ENCODE measurements around the gene CDH1.
A peak's percentile ranks its signal among the peaks of the same experiment; 100 is the strongest.
"Not testable (repeated sequence)": the region's sequence is repeated elsewhere in the genome, so short reads cannot be mapped to it uniquely, and the experiment has no call there.

Gene CDH1

GRCh38 chr16:68790944-68791343 is 53.9 kb downstream of the CDH1 start:
- no peak for DNase-seq (ENCODE audit: low read depth)

- DNase-seq (ENCODE audit: low read depth): peak; percentile 34
These were observed 55.6 kb downstream of the CDH1 start for GRCh38 chr16:68792465-68793324.

- DNase-seq (ENCODE audit: low read depth): no peak
These were observed 56.3 kb downstream of the CDH1 start for GRCh38 chr16:68793401-68793857.

- no peak for DNase-seq (ENCODE audit: low read depth)
These were observed 61.3 kb downstream of the CDH1 start for GRCh38 chr16:68798398-68798797.

DNA sequence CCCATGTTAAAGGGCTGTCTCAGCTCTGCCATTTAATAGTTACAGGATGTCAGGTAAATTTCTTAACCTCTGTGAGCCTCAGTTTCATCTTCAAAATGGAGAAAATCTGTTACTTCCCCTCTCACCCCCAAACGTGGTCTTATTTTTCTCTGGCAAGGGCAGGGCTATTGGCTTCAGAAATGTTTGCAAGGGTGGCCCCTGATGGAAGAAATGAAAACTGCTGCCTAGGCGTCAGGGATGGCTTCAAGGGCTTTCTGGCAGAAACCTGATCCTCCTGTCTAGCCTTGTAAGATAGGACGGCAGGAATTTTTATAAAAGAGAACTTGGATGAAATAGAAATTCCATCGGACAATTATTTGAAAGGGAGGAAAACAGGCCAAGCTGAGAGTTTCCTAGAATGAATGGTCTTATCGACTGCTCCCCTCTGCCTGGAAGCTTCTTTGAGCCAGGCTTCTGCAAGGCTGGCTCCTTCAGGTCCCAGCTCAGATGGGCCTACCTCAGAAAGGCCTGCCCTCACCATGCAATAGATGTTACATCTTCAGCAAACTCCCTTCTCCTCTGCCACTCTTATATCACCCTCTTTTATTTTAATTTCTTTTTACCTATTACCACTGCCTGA is 63.3 kb downstream of the CDH1 start:
- peak; percentile 88 for DNase-seq (ENCODE audit: low read depth)

DNA sequence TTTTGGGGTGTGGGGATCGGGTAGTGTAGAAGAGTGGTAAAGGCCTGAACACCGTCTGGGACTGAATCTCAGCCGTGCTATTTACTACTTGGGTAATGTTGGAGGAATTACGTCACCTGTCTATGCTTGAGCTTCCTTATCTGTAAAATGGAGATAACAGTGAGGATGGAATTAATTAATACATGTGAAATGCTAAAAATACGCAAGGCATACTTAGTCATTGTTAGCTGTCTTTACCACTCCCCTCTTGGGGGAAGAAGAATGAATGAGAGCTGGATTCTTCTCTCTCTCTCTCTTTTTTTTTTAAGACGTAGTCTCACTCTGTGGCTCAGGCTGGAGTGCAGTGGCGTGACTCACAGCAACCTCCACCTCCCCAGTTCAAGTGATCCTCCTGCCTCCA is 65.1 kb downstream of the CDH1 start:
- DNase-seq (ENCODE audit: low read depth): peak; percentile 82

GRCh38 chr16:68806422-68806821 is 69.3 kb downstream of the CDH1 start:
- DNase-seq (ENCODE audit: low read depth): no peak

- DNase-seq (ENCODE audit: low read depth): no peak
These were observed 69.9 kb downstream of the CDH1 start for GRCh38 chr16:68806981-68807380.

DNA sequence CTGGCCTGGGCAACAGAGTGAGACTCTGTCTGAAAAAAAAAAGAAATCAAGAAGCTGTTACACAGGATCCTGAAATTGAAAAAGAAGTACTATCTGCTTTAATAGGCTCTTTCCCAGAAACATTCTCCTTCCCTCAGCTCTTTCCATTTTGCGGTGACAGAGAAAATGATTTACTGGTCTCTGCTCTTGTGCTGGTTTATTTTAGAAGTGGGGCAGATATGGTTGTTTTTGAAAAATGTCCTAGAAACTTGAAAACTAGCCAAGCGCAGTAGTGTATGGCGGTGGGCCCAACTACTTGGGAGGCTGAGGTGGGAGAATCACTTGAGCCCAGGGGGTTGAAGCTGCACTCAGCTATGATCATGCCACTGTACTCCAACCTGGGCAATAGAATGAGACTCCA is 77.4 kb downstream of the CDH1 start:
- no peak for DNase-seq (ENCODE audit: low read depth)

DNA sequence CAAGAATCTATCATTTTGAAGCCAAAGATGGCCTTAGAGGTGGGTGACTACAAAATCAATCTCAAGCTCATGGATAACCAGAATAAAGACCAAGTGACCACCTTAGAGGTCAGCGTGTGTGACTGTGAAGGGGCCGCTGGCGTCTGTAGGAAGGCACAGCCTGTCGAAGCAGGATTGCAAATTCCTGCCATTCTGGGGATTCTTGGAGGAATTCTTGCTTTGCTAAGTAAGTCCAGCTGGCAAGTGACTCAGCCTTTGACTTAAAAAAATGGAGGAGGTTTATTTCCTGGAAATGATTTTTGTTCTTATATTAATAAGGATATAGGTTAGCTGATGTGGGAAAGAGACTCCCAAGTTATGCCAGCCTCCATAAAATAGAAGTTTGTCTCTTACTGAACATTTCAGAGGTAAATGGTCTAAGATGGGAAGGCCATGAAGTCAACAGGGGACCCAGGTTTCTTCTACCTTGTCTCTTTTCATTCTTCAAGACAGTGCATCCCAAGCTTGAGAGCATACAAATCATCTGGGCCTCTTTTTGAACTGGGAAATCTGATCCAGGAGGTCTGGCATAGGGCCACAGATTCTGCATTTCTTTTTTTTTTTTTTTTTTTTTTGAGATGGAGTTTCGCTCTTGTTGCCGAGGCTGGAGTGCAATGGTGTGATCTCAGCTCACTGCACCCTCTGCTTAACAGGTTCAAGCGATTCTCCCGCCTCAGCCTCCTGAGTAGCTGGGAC is 86.5 kb downstream of the CDH1 start:
- DNase-seq (ENCODE audit: low read depth): peak; percentile 93

- no peak for DNase-seq (ENCODE audit: low read depth)
These were observed 88.3 kb downstream of the CDH1 start for GRCh38 chr16:68825427-68825826.

GRCh38 chr16:68826652-68827051 is 89.6 kb downstream of the CDH1 start:
- no peak for DNase-seq (ENCODE audit: low read depth)

- DNase-seq (ENCODE audit: low read depth): no peak
These were observed 96.2 kb downstream of the CDH1 start for GRCh38 chr16:68833251-68833650.

DNA sequence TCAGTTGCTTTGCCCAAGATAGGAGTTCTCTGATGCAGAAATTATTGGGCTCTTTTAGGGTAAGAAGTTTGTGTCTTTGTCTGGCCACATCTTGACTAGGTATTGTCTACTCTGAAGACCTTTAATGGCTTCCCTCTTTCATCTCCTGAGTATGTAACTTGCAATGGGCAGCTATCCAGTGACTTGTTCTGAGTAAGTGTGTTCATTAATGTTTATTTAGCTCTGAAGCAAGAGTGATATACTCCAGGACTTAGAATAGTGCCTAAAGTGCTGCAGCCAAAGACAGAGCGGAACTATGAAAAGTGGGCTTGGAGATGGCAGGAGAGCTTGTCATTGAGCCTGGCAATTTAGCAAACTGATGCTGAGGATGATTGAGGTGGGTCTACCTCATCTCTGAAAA is 97.5 kb downstream of the CDH1 start:
- no peak for DNase-seq (ENCODE audit: low read depth)

DNA sequence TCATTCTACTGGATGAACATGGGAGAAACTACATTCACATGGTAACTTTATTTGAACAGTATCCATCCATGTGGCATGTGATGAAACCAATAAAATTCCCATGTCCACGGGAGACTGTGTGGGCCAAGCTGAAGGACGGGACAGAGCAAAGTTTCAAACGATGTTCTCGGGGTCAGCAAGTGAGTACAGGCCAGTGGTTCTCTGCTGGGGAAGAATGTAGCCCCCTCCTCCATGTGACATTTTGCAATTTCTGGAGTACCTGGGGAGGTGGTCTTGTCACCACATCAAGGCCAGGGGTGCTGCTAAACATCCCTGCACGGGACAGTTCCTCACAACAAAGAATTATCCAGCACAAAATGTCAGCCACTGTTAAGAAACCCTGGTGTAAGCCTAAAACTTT is 98.9 kb downstream of the CDH1 start:
- no peak for DNase-seq (ENCODE audit: low read depth)

GRCh38 chr16:68839831-68840230 is 102.7 kb downstream of the CDH1 start:
- peak; percentile 18 for DNase-seq (ENCODE audit: low read depth)

DNA sequence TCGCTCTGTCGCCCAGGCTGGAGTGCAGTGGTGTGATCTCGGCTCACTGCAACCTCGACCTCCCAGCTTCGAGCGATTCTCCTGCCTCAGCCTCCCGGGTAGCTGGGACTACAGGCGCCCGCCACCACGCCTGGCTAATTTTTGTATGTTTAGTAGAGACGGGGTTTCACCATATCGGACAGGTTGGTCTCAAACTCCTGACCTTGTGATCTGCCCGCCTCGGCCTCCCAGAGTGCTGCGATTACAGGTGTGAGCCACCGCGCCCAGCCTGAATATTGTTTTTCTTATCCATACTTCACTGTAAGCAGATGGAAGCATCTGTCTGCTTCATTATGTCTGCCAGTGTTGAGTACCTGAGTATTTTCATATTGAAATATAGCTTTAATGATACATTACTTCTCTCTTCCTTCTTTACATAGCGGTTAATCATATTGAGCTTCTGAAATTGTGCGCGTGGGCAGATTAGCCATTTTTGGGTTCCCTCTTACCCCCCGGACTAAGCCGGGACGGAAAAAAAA is 105.9 kb downstream of the CDH1 start:
- DNase-seq (ENCODE audit: low read depth): not testable (repeated sequence)

DNA sequence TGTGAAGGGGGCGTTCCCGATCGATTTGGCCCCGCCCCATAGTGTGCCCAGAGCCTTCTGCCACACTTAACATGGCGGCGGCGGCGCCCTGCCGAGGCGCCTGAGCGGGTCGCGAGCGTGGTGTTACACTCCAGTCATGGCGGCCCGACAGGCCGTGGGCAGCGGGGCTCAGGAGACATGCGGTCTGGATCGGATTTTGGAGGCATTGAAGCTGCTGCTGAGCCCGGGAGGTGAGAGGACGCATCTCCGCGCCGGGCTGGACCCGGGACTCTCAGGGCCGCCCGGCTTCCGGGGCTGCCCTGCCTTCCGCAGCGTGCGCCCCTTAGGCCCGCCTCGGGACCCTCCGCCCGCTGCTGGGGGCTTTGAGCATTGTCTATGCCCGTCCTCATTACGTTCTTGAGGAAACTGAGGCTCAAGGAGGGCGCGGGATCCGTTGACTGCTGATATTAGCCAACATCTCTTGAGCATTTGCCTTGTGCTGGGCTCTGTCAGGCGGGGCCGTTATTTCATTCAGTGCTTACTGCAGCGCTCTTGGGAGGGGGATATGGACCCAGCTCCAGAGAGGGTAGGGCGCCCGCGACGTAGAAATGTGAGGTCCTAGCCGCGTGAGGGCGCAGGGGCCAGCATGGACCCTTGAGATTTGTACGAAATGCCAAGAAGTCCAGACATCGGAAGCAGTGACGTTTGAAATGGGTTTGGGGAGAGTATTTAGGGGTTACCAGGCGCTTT is 106.6 kb downstream of the CDH1 start, which contains the start of gene TANGO6:
TANGO6 (plus strand) TSS at position 50 of the 729 bp plus-strand sequence; CDS start at position 137, 87 bp downstream.
- peak; percentile 81 for DNase-seq (ENCODE audit: low read depth)

GRCh38 chr16:68844211-68844564 is 107.1 kb downstream of the CDH1 start:
- no peak for DNase-seq (ENCODE audit: low read depth)

DNA sequence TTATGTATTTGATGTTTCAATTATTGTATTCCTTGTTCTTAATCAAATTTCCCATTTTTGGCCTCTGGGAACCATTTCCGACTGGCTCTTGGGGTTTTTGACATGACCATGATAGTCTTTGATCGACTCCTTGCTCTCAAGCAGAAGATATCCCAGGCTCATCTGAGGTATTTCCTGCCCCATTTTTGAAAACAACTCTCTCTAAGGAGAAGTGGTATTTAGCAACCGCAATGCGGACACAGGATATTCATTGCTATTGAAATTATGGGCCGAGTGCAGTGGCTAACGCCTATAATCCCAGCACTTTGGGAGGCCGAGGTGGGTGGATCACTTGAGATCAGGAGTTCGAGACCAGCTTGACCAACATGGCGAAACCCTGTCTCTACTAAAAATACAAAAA is 111.7 kb downstream of the CDH1 start:
- no peak for DNase-seq (ENCODE audit: low read depth)

GRCh38 chr16:68850481-68850880 is 113.4 kb downstream of the CDH1 start:
- no peak for DNase-seq (ENCODE audit: low read depth)

- DNase-seq (ENCODE audit: low read depth): no peak
These were observed 114.5 kb downstream of the CDH1 start for GRCh38 chr16:68851601-68852000.

Data from EH (cell line).